GM23338 (cell line): ENCODE data around the gene ARHGEF2.

Source experiments
- CREB1 ChIP-seq: fragments of 250-450 bp; sonication (Bioruptor Pico); IDR thresholded peaks from 2 replicates; pipeline ENCODE4 v1.5.0; 2020; ENCODE audit warnings: low read depth, mild to moderate bottlenecking, moderate library complexity
- EZH2 ChIP-seq: fragments of 200-600 bp; sonication (generic); IDR thresholded peaks from one replicate; pipeline ENCODE4 v1.8.0; 2017; ENCODE audit warnings: antibody characterized with exemption, mild to moderate bottlenecking, low read depth; ENCODE audit not compliant: unreplicated experiment
- EZH2phosphoT487 ChIP-seq: fragments of 200-600 bp; sonication (generic); IDR thresholded peaks from one replicate; pipeline ENCODE4 v1.8.1; 2018; ENCODE audit warnings: antibody characterized with exemption; ENCODE audit not compliant: unreplicated experiment
- POLR2AphosphoS5 ChIP-seq: IDR thresholded peaks from 2 replicates; pipeline ENCODE4 v1.6.1; 2016; ENCODE audit warnings: antibody characterized with exemption, low read depth
- ZNF114 ChIP-seq: fragments of 250-450 bp; sonication (Bioruptor Pico); IDR thresholded peaks from 2 replicates; pipeline ENCODE4 v1.5.0; 2020; ENCODE audit warnings: mild to moderate bottlenecking, moderate library complexity
- TF ChIP-seq, protein P1 (sequence below), 2 experiments: fragments of 200-600 bp in 1 of 2; sonication (generic) in 1 of 2; conservative IDR thresholded peaks; 2 replicates each; pipeline versions ENCODE4 v1.5.1 to v1.6.1; 2016 to 2017; ENCODE audit warnings: antibody characterized with exemption in 2 of 2, low read depth in 2 of 2, mild to moderate bottlenecking in 2 of 2, moderate library complexity in 1 of 2
- TF ChIP-seq, protein P2 (sequence below): IDR thresholded peaks from one replicate; pipeline ENCODE4 v1.6.1; 2018; ENCODE audit warnings: antibody characterized with exemption; ENCODE audit not compliant: unreplicated experiment

GRCh38 chr1:155899683-155900082 is 78.7 kb downstream of the ARHGEF2 start:
- TF ChIP-seq, protein P1, sequence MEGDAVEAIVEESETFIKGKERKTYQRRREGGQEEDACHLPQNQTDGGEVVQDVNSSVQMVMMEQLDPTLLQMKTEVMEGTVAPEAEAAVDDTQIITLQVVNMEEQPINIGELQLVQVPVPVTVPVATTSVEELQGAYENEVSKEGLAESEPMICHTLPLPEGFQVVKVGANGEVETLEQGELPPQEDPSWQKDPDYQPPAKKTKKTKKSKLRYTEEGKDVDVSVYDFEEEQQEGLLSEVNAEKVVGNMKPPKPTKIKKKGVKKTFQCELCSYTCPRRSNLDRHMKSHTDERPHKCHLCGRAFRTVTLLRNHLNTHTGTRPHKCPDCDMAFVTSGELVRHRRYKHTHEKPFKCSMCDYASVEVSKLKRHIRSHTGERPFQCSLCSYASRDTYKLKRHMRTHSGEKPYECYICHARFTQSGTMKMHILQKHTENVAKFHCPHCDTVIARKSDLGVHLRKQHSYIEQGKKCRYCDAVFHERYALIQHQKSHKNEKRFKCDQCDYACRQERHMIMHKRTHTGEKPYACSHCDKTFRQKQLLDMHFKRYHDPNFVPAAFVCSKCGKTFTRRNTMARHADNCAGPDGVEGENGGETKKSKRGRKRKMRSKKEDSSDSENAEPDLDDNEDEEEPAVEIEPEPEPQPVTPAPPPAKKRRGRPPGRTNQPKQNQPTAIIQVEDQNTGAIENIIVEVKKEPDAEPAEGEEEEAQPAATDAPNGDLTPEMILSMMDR (conservative IDR thresholded peaks at IDR 0.05; ENCODE audit: low read depth in 2 of 2) = no peak
- TF ChIP-seq ZNF114 = no peak
- TF ChIP-seq, protein P2, sequence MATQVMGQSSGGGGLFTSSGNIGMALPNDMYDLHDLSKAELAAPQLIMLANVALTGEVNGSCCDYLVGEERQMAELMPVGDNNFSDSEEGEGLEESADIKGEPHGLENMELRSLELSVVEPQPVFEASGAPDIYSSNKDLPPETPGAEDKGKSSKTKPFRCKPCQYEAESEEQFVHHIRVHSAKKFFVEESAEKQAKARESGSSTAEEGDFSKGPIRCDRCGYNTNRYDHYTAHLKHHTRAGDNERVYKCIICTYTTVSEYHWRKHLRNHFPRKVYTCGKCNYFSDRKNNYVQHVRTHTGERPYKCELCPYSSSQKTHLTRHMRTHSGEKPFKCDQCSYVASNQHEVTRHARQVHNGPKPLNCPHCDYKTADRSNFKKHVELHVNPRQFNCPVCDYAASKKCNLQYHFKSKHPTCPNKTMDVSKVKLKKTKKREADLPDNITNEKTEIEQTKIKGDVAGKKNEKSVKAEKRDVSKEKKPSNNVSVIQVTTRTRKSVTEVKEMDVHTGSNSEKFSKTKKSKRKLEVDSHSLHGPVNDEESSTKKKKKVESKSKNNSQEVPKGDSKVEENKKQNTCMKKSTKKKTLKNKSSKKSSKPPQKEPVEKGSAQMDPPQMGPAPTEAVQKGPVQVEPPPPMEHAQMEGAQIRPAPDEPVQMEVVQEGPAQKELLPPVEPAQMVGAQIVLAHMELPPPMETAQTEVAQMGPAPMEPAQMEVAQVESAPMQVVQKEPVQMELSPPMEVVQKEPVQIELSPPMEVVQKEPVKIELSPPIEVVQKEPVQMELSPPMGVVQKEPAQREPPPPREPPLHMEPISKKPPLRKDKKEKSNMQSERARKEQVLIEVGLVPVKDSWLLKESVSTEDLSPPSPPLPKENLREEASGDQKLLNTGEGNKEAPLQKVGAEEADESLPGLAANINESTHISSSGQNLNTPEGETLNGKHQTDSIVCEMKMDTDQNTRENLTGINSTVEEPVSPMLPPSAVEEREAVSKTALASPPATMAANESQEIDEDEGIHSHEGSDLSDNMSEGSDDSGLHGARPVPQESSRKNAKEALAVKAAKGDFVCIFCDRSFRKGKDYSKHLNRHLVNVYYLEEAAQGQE = no peak
- no peak for TF ChIP-seq EZH2phosphoT487
- no peak for TF ChIP-seq POLR2AphosphoS5
- TF ChIP-seq EZH2 = no peak
- TF ChIP-seq CREB1 (CRISPR knock-in tag) = no peak
